HG02642 (cell line): ENCODE results near the gene WDR86.
A peak's percentile ranks its signal among the peaks of the same experiment; 100 is the strongest.

Experiments
- ATAC-seq: cut with Tn5 transposase; IDR thresholded peaks from one replicate; pipeline ENCODE4 v1.9.1; 2021; ENCODE audit warnings: mild to moderate bottlenecking; ENCODE audit not compliant: unreplicated experiment, poor library complexity

WDR86 gene

GRCh38 chr7:151440799-151441445 is 31.1 kb upstream of the WDR86 start:
- no peak for ATAC-seq

DNA sequence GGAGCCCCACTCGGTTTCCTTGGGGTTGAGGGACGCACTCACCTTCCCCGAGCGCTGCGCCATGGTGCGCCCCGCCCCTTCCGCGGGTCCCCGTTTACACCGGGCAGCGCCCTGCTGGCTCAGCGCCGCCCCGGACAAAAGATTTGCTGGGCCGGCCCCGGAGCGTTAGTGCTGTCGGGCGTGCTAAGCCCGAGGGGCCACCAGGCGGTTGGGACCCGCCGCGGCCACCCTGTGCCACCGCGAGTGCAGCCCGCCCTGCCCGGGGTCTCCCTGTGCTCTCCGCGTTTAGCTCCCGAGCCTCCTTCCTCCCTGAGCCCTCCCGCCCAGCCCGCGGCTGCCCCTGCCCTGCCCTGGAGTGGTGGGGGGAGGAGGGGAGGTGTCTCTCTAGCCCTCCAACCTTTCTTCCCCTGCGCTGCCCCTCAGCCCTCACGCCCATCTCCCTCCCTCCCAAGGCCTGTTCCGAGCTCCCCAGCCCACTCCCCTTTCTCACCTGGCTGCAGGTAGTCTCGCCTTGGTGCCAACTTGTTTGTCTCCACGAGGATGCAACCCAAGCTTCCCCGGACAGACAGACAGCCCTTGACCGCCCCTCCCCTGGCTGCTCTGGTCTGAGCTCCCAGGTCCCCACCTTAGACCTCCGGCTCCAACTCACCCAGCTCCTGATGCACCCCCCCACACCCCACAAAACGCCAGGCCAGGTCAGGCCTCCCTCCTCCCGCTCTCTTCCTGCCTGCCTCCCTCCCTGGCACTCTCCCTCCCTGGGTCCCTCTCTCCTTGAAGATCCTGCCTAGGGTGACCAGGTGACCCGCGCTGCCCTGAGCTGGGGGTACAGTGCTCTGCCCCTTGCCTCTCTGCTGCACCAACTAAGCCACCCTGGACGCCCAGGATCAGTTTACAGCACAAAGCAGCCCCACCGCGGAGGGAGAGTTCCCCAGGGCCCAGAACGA is 30.3 kb upstream of the WDR86 start, which contains the start of gene CRYGN:
TSS of gene CRYGN (minus strand) at position 287 of the 944 bp plus-strand sequence. CDS start at position 63, 224 bp downstream.
- no peak for ATAC-seq

DNA sequence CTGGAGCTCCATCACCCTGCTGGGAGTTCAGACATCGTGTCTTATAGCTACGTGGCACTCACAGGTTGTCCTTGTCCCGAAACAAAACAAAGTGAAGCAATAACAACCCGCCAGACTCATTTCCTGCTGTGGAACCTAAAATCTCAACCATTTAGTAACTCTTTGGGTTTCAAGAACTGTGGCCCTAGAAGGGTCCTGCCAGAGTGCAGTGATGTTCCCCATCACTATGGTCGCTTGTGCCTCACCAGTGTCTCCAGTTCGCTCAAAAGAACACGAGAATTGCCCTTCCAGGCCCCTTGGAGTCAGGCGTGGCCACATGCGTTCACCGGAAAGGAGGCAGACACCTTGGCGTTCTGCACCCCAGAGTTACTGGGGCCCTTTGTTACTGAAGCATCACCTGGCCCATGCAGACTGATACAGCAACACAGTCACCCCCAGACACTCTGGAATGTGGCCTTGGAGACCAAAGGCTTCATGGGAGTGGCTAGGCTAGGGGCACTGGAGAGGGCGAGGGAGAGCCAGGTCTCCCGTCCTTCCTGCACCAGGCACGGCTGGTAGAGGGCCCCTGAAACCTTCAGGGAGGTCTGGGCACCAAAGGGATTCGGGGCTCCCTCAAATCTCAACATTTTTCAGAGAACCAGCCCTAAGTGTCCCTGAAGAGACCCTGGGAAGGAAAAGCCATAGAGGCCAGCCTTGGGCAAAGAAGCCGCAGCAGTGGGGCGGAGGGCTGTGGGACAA is 29.2 kb upstream of the WDR86 start:
- no peak for ATAC-seq

GRCh38 chr7:151437866-151438516 is 28.2 kb upstream of the WDR86 start:
- no peak for ATAC-seq

DNA sequence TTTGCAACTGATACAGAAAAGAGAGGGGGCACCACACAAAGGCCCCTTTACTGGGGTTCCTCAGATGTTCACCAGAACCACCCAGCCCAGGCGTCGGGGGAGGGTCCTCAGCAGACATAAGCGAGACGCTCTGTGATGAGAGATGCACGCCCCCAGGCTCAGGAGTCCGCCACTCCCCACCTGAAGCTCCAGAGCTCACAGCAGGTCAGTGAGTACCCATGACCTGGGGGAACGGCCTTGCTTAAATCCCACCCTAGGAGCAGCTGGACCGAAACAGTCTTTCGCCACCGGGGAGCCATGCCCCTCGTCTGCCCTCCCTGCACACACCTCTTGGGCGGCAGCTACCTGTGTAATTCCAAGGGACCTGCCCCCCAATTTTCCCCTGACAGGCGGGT is 27.3 kb upstream of the WDR86 start:
- no peak for ATAC-seq

- ATAC-seq, result no peak
Observed at GRCh38 chr7:151436446-151437158, 26.8 kb upstream of the WDR86 start.

GRCh38 chr7:151435971-151436370 is 26.1 kb upstream of the WDR86 start:
- ATAC-seq, result no peak

GRCh38 chr7:151435103-151435916 is 25.5 kb upstream of the WDR86 start:
- no peak for ATAC-seq

GRCh38 chr7:151434549-151434948 is 24.7 kb upstream of the WDR86 start:
- no peak for ATAC-seq

- ATAC-seq, result no peak
Observed at GRCh38 chr7:151433721-151434400, 24.0 kb upstream of the WDR86 start.

DNA sequence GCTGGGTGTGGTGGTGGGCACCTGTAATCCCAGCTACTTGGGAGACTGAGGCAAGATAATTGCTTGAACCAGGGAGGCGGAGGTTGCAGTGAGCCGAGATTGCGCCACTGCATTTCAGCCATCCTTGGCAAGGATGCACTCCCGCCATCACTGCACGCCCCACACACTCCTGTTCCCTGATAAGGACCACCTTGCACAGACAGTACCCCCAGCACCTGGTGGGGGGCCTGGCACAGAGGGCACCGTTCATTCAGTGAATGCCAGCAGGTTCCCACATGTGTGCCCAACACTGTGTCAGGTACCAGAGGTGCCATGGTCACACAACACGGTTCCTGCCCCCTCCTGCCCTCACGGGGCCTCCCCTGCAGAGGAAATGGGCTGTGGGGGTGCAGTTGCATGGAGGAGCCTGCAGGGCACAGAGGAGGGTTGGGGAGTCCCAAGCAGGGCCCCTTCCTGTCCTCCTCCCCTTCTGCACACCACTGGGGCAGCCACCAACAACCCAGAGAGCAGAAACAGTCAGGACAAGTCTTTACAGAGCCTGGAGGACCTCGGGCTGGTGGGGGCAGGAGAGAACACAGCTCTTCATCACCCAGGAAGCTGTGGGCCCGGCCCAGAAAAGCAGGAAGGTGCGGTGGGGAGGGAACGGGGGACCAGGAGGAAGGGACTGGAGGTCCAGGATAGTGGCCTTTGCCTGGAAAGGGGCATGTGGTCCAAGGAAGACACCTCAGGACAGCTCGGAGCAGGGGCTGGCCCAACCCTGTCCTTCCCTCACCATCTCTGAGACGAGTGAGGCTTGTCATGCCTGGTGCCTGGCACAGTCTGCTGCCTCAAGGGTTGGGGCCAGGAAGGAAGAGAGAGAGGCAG is 23.1 kb upstream of the WDR86 start:
- peak; percentile 59 for ATAC-seq

DNA sequence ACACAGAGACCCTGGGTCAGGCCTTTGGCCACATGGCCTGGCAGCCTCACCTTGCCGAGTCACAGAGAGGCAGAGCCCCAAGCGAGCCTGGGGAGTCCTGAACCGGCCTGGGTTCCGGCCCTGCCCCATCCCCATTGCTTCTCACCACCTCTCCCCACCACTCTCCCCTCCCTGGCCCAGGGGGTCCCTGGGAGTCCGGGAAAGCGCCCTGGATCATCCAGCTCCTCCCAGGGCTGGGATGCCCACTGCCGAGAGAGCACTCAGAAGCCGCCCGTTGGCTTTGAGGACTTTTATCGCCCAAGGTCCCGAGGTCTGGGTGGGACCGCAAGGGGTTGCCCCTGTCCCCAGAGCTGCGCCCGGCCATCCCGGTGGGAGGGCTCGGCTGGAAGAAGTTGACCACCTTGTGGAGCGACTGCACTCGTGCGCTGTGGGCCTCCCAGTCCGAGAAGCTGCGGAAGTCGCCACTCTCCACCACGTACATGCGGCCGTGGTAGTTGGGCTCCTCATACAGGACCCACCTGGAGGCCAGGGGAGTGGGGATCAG is 22.0 kb upstream of the WDR86 start:
- no peak for ATAC-seq

- no peak for ATAC-seq
Observed at GRCh38 chr7:151431281-151431767, 21.5 kb upstream of the WDR86 start.

DNA sequence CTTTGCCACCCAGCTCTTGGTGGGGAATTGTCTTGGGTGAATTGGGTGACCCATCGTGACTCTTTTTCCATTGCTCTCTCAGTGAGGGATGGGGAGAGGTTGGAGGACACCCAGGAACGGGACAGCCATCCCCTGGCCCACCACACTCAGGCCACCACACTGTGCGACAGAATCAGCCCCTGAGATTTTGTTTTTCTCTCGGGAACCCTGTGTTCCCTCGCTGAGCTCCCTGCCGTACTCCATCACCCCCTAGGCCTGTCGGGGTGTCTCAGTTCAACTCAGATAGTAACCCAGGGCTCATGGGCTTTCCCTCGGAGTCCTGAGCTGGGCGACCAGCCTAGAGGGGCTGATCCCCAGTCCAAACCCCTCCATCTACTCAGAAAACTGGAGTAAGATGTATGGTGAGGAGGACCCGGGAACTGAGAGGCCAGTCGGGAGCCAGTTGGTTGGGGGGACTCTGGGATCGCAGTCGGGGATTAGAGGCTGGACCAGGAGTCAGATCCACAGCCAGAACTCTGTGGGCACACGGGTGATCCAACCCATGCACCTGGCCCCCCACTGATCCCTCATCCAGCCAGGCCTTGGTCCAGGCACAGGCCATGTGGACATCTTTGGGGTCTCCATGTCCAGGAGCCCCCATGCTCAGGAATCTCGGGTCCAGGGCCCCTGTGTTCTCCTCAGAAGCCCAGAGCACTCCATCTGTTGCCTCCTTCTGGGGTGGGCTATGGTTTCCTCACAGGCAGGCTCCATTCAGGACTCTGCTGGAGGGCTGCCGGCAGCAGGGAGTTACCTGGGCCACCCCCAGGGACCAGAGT is 20.8 kb upstream of the WDR86 start:
- ATAC-seq, result no peak

DNA sequence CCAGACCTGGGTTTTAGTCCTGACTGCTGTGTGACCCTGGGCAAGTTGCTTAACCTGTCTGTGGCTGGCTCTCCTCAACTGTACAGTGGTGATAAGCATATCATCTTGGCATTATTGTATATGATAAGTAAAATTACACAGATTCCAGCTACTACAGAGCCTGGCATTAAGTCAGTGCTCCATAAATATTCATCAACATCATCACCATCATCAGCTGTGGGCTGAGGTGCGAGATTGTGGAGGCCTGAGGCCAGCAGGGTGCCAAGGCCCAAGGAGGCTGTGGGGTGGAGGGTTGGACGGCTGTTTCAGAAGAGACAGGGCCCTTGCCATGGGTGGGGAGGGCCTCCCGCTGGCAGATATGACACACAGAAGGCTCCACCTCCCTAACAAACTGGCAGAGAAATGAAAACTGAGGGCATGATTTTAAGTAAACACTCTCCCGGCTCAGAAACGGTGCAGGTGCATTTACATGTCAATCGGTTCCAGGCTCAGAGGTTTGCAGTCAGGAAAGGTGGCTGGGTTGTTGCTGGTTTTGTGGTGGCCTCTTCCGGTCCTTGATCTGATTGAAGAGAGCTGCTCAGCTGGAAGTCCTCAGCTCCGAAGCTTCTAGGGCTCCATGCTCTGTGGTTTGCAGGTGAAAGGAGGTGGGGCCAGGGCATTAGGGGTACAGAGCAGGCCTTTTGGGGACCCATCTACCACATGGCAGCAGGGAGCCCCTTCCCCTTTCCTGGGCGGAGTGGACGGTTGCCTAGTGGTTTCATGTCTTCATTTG is 19.9 kb upstream of the WDR86 start:
- ATAC-seq, result peak; percentile 53

GRCh38 chr7:151429237-151429559 is 19.4 kb upstream of the WDR86 start:
- ATAC-seq, result no peak
